WERI-Rb-1 (cell line): Measurements from ENCODE around the gene STXBP4.

Source experiments
- DNase-seq: peaks from one replicate; pipeline ENCODE4 v3.0.0-alpha.2; 2020
- H3K27ac ChIP-seq: fragments of 250-450 bp; sonication (Bioruptor Pico); 2 replicates; pipeline ENCODE4 v1.5.1; 2020; ENCODE audit warnings: mild to moderate bottlenecking, moderate library complexity
- H3K27me3 ChIP-seq: fragments of 250-450 bp; sonication (Bioruptor Pico); 2 replicates; pipeline ENCODE4 v1.5.1; 2021; ENCODE audit warnings: mild to moderate bottlenecking, low read depth, moderate library complexity; ENCODE audit not compliant: insufficient read depth, severe bottlenecking
- H3K36me3 ChIP-seq: fragments of 250-450 bp; sonication (Bioruptor Pico); 2 replicates; pipeline ENCODE4 v1.5.1; 2020; ENCODE audit warnings: mild to moderate bottlenecking, moderate library complexity
- H3K4me3 ChIP-seq: 2 replicates; pipeline ENCODE4 v1.5.1; 2011; ENCODE audit warnings: low read depth, mild to moderate bottlenecking, control low read depth, low read length
- H3K9me3 ChIP-seq: fragments of 250-450 bp; sonication (Bioruptor Pico); 2 replicates; pipeline ENCODE4 v1.5.1; 2021; ENCODE audit warnings: mild to moderate bottlenecking, moderate library complexity; ENCODE audit not compliant: severe bottlenecking
- CTCF ChIP-seq: IDR thresholded peaks from 2 replicates; pipeline ENCODE4 v1.5.1; 2011; ENCODE audit warnings: low read depth, mild to moderate bottlenecking, control low read depth, inconsistent platforms, low read length

The STXBP4 gene

GRCh38 chr17:54968262-54968987 is at the start of gene STXBP4, which contains the start of gene COX11:
TSS of gene STXBP4 (plus strand) at chr17:54968765. CDS start at chr17:54986220, 17,455 bp downstream.
TSS of gene COX11 (minus strand) at chr17:54968654. CDS start at chr17:54968646, 8 bp downstream.
- TF ChIP-seq CTCF, result no peak
- DNase-seq, result peak; percentile 98
- Histone ChIP-seq H3K36me3 (peaks cover 36% of the 10 kb centered on the region), H3K4me3 (peak within 1 kb of the TSS; percentile 98), H3K27me3 (no peaks in the 10 kb centered on the region), H3K9me3 (no peaks in the 10 kb centered on the region), H3K27ac (peak within 1 kb of the TSS; percentile 86)

- DNase-seq, result no peak
- Histone ChIP-seq H3K9me3 (no peaks in the 10 kb centered on the region), H3K36me3 (peaks cover 4% of the 10 kb centered on the region), H3K27me3 (no peaks in the 10 kb centered on the region), H3K4me3 (no peak overlapping the region), H3K27ac (no peak overlapping the region)
- no peak for TF ChIP-seq CTCF
These were observed 49.1 kb upstream of the STXBP4 start for GRCh38 chr17:54919425-54919824.

- no peak for TF ChIP-seq CTCF
- Histone ChIP-seq H3K27me3 (no peaks in the 10 kb centered on the region), H3K27ac (no peak overlapping the region), H3K36me3 (no peaks in the 10 kb centered on the region), H3K4me3 (no peak overlapping the region), H3K9me3 (no peaks in the 10 kb centered on the region)
- DNase-seq, result no peak
These were observed 47.7 kb upstream of the STXBP4 start for GRCh38 chr17:54920819-54921218.

GRCh38 chr17:54924405-54924804 is 44.2 kb upstream of the STXBP4 start:
- Histone ChIP-seq H3K36me3 (no peaks in the 10 kb centered on the region), H3K9me3 (no peaks in the 10 kb centered on the region), H3K27ac (no peak overlapping the region), H3K4me3 (no peak overlapping the region), H3K27me3 (no peaks in the 10 kb centered on the region)
- no peak for DNase-seq
- no peak for TF ChIP-seq CTCF

- Histone ChIP-seq H3K36me3 (no peaks in the 10 kb centered on the region), H3K9me3 (no peaks in the 10 kb centered on the region), H3K4me3 (no peak overlapping the region), H3K27ac (no peak overlapping the region), H3K27me3 (no peaks in the 10 kb centered on the region)
- TF ChIP-seq CTCF, result no peak
- DNase-seq, result no peak
These were observed 41.0 kb upstream of the STXBP4 start for GRCh38 chr17:54927525-54927924.

GRCh38 chr17:54932711-54933110 is 35.9 kb upstream of the STXBP4 start:
- Histone ChIP-seq H3K27ac (no peak overlapping the region), H3K36me3 (no peaks in the 10 kb centered on the region), H3K4me3 (no peak overlapping the region), H3K9me3 (no peaks in the 10 kb centered on the region), H3K27me3 (no peaks in the 10 kb centered on the region)
- no peak for TF ChIP-seq CTCF
- no peak for DNase-seq
